ENCODE measurements around the gene ZKSCAN8. TPM values are rescaled to one million over a fixed set of nuclear protein-coding genes. Genes with fewer than 3 reads are reported as not detected.
"Not testable (repeated sequence)": the region's sequence is repeated elsewhere in the genome, so short reads cannot be mapped to it uniquely, and the experiment has no call there.

ZKSCAN8 gene
- total RNA-seq: 10 to 100 TPM in 1 of 6 donors, 1 to 10 TPM in 5; 5.6 to 12.0 (median 8.7) TPM
- polyA plus RNA-seq: 1 to 10 TPM; 2.4 to 6.0 TPM

DNA sequence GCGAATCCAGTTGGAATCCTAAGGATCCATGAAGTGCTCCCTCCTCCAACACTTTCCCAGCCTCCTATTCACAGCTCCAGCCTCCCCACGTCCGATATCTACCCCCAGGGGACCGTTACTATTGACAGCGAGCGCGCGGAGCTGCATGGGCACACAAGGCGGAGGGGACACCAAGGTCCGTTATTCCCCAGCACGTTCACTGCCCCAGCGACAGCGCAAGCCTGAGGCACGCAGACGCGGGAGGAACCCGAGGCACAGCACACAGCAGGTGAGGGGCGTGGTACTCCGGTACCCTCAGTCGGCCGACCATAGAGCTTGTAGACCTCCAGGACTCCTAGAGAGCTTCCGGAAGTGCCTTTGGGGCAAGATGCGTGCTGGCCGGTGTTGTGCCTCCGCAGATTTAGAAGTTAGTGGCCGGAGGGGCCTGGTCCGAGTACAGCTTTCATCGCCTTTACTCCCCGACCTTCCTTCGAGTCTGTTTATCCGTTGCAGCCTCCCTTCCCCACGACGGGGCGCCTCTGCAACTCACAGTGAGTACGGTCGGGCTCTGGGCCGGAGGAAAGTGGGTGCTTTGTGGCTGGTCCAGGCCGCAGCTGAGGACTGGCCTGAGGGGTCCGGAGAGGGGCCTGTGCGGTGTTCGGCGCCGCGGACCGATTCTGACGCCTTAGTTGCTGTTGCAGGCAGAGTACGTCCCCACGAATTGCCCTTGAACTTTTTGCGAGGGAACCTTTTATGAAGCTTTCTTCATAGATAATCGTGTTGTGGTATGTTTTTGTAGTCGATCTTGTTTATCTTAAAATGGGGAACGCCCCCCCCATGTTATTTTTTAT, at the start of gene ZKSCAN8:
ZKSCAN8 (plus strand) TSS at position 384 of the 830 bp plus-strand sequence. CDS start 6,525 bp downstream, outside the sequence.
- Histone ChIP-seq H3K4me3 (peak within 1 kb of the TSS; percentile 58 to 91 (median 79)), H3K36me3 (no peaks in the 10 kb centered on the region), H3K4me1 (peaks cover 16 to 18% (median 16%) of the 10 kb centered on the region in 3 donors), H3K27me3 (no peaks in the 10 kb centered on the region), H3K9me3 (no peaks in the 10 kb centered on the region), H3K27ac (peak within 1 kb of the TSS in 3 of 4 donors; percentile 3 to 60 (median 13))
- intact Hi-C loops (cut with DNase I): no loop called here
- 0 to 1% methylated on average over 52 of the region's 52 CpGs for WGBS, 2 donors
- TF ChIP-seq, protein P1, sequence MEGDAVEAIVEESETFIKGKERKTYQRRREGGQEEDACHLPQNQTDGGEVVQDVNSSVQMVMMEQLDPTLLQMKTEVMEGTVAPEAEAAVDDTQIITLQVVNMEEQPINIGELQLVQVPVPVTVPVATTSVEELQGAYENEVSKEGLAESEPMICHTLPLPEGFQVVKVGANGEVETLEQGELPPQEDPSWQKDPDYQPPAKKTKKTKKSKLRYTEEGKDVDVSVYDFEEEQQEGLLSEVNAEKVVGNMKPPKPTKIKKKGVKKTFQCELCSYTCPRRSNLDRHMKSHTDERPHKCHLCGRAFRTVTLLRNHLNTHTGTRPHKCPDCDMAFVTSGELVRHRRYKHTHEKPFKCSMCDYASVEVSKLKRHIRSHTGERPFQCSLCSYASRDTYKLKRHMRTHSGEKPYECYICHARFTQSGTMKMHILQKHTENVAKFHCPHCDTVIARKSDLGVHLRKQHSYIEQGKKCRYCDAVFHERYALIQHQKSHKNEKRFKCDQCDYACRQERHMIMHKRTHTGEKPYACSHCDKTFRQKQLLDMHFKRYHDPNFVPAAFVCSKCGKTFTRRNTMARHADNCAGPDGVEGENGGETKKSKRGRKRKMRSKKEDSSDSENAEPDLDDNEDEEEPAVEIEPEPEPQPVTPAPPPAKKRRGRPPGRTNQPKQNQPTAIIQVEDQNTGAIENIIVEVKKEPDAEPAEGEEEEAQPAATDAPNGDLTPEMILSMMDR (IDR thresholded peaks at IDR 0.05): no peak
- DNase-seq: peak; percentile 76 to 89 (median 81)
- FAIRE-seq: no peak
- peak; percentile 90 to 96 (median 92) for ATAC-seq

DNA sequence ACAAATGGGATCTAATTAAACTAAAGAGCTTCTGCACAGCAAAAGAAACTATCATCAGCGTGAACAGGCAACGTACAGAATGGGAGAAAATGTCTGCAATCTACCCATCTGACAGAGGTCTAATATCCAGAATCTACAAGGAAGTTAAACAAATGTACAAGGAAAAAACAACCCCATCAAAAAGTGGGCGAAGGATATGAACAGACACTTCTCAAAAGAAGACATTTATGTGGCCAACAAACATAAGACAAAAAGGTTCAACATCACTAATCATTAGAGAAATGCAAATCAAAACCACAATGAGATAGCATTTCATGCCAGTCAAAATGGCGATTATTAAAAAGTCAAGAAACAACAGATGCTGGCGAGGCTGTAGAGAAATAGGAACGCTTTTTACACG, 39.5 kb upstream of the ZKSCAN8 start:
- H3K4me3 ChIP-seq; DNase-seq; H3K4me1 ChIP-seq; H3K9me3 ChIP-seq; H3K36me3 ChIP-seq; H3K27me3 ChIP-seq; FAIRE-seq; ATAC-seq; intact Hi-C loops (cut with DNase I); H3K27ac ChIP-seq: not testable (repeated sequence)
- 70% methylated on average over 7 of the region's 7 CpGs for WGBS, 2 donors

DNA sequence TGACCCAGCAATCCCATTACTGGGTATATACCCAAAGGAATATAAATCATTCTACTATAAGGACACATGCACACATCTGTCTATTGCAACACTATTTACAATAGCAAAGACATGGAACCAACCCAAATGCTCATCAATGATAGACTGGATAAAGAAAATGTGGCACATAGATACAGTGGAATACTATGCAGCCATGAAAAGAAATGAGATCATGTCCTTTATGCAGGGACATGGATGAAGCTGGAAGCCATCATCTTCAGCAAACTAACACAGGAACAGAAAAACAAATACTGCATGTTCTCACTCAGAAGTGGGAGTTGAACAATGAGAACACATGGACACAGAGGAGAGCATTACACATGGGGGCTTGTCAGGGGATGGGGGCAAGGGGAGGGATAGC, 39.0 kb upstream of the ZKSCAN8 start:
- H3K4me1 ChIP-seq; H3K36me3 ChIP-seq; H3K27me3 ChIP-seq; ATAC-seq; DNase-seq; intact Hi-C loops (cut with DNase I); H3K9me3 ChIP-seq; H3K27ac ChIP-seq; FAIRE-seq; H3K4me3 ChIP-seq: not testable (repeated sequence)

GRCh38 chr6:28104392-28105244, 37.1 kb upstream of the ZKSCAN8 start:
- Histone ChIP-seq H3K9me3 (no peaks in the 10 kb centered on the region), H3K4me1 (no peaks in the 10 kb centered on the region), H3K4me3 (peak overlapping the region; percentile 50 to 73 (median 60)), H3K36me3 (no peaks in the 10 kb centered on the region), H3K27me3 (no peaks in the 10 kb centered on the region), H3K27ac (peak overlapping the region; percentile 51 to 89 (median 81))
- peak; percentile 77 to 95 (median 84) for DNase-seq
- FAIRE-seq: no peak
- peak; percentile 99 to 100 (median 100) for ATAC-seq
- WGBS, 2 donors: 1% methylated on average over 49 to 54 of the region's 54 CpGs
- TF ChIP-seq, protein P1 (IDR thresholded peaks at IDR 0.05): peak; percentile 50 to 70 (median 56)
- intact Hi-C loops (cut with DNase I): no loop called here

- Histone ChIP-seq H3K27ac (peak overlapping the region; percentile 51 to 89 (median 81)), H3K36me3 (no peaks in the 10 kb centered on the region), H3K9me3 (no peaks in the 10 kb centered on the region), H3K4me1 (no peaks in the 10 kb centered on the region), H3K27me3 (no peaks in the 10 kb centered on the region), H3K4me3 (peak overlapping the region; percentile 50 to 73 (median 60))
- DNase-seq (no peak), FAIRE-seq (no peak), ATAC-seq (peak; percentile 21 to 57 (median 35))
- TF ChIP-seq, protein P1 (IDR thresholded peaks at IDR 0.05): no peak
- intact Hi-C loops (cut with DNase I): no loop called here
- 10 to 11% methylated on average over 5 of the region's 5 CpGs for WGBS, 2 donors
Observed at GRCh38 chr6:28105245-28105639, 36.4 kb upstream of the ZKSCAN8 start.

Measured in pancreas (tissue), 10 donors.